PC-3 (cell line): ENCODE data around the gene GAL3ST3. TPM values are rescaled to one million over a fixed set of nuclear protein-coding genes. Genes with fewer than 3 reads are reported as not detected.

ENCODE experiments used
- ATAC-seq: fragments of 200-7000 bp; cut with Tn5 transposase; 2 replicates; pipeline ENCODE4 v1.9.1; 2020; ENCODE audit warnings: mild to moderate bottlenecking, moderate library complexity
- BruUV-seq: library from RNA; stranded (reverse); fragments of 400-500 nt; replicated peaks from 2 replicates; lab custom pipeline; 2021; lab: Mats Ljungman, UMichigan
- CTCF ChIA-PET: fragments of 300-600 bp; sonication (Branson Sonifier 250); formaldehyde crosslinking; loops from one replicate; lab custom pipeline; 2022; ENCODE audit warnings: antibody characterized with exemption; lab: Charles Lee
- POLR2A ChIA-PET: fragments of 300-600 bp; sonication (Branson Sonifier 250); formaldehyde crosslinking; loops from one replicate; lab custom pipeline; 2022; ENCODE audit warnings: antibody characterized with exemption; ENCODE audit not compliant: unreplicated experiment; lab: Charles Lee
- DNase-seq: peaks from one replicate; pipeline ENCODE4 v3.0.0-alpha.2; 2015
- H2AFZ ChIP-seq: fragments of 300-600 bp; sonication (generic); 2 replicates; pipeline ENCODE4 v1.6.0; 2016; ENCODE audit warnings: antibody characterized with exemption, low read length
- H3F3A ChIP-seq: fragments of 300-600 bp; sonication (generic); one replicate; pipeline ENCODE4 v1.6.0; 2017; ENCODE audit warnings: antibody characterized with exemption, low read length, control low read depth, mild to moderate bottlenecking; ENCODE audit not compliant: unreplicated experiment
- H3K27ac ChIP-seq: fragments of 300-600 bp; sonication (generic); 2 replicates; pipeline ENCODE4 v1.5.1; 2016; ENCODE audit warnings: mild to moderate bottlenecking, low read length
- H3K27me3 ChIP-seq: fragments of 300-600 bp; sonication (generic); 2 replicates; pipeline ENCODE4 v1.6.1; 2016; ENCODE audit warnings: low read length, mixed read lengths
- H3K36me3 ChIP-seq: fragments of 300-600 bp; sonication (generic); 2 replicates; pipeline ENCODE4 v1.6.1; 2016; ENCODE audit warnings: low read depth, mixed run types, low read length, mixed read lengths
- H3K4me1 ChIP-seq: fragments of 300-600 bp; sonication (generic); 2 replicates; pipeline ENCODE4 v1.5.1; 2016; ENCODE audit warnings: low read length; ENCODE audit not compliant: insufficient read depth
- H3K4me2 ChIP-seq: fragments of 300-600 bp; sonication (generic); 2 replicates; pipeline ENCODE4 v1.6.0; 2016; ENCODE audit warnings: low read length
- H3K4me3 ChIP-seq: fragments of 300-600 bp; sonication (generic); 2 replicates; pipeline ENCODE4 v1.5.1; 2016; ENCODE audit warnings: mild to moderate bottlenecking, low read length, mixed read lengths
- H3K79me2 ChIP-seq: fragments of 300-600 bp; sonication (generic); 2 replicates; pipeline ENCODE4 v1.6.1; 2017; ENCODE audit warnings: low read length, mixed read lengths
- H3K9ac ChIP-seq: fragments of 300-600 bp; sonication (generic); 2 replicates; pipeline ENCODE4 v1.6.0; 2016; ENCODE audit warnings: mild to moderate bottlenecking, low read length
- H3K9me2 ChIP-seq: fragments of 300-600 bp; sonication (generic); replicated peaks from 2 replicates; pipeline ENCODE4 v1.6.1; 2016; ENCODE audit warnings: mixed run types, low read length, mixed read lengths
- H3K9me3 ChIP-seq: fragments of 300-600 bp; sonication (generic); 2 replicates; pipeline ENCODE4 v1.6.1; 2016; ENCODE audit warnings: low read length, mixed read lengths
- H4K20me1 ChIP-seq: fragments of 300-600 bp; sonication (generic); 2 replicates; pipeline ENCODE4 v1.6.1; 2016; ENCODE audit warnings: low read length, mixed read lengths
- CTCF ChIP-seq: fragments of 300-600 bp; sonication (generic); conservative IDR thresholded peaks from 2 replicates; pipeline ENCODE4 v1.5.1; 2017; ENCODE audit warnings: antibody characterized with exemption, low read depth, mild to moderate bottlenecking, low read length
- EZH2 ChIP-seq: fragments of 300-600 bp; sonication (generic); IDR thresholded peaks from one replicate; pipeline ENCODE4 v1.6.1; 2017; ENCODE audit warnings: antibody characterized with exemption, mild to moderate bottlenecking, low read length; ENCODE audit not compliant: unreplicated experiment
- EZH2phosphoT487 ChIP-seq: fragments of 300-600 bp; sonication (generic); IDR thresholded peaks from 2 replicates; pipeline ENCODE4 v1.6.1; 2018; ENCODE audit warnings: mild to moderate bottlenecking, antibody characterized with exemption, low read length, borderline replicate concordance
- intact Hi-C: fragments of 100-400 bp; cut with micrococcal nuclease; formaldehyde crosslinking; loops from 2 replicates; pipeline ENCODE4 v1.9.0; 2023
- total RNA-seq: library from RNA; depleted of rRNA; stranded (reverse); fragments of >200 nt; gene quantifications from 2 replicates; pipeline ENCODE4 v1.2.3, GENCODE V29; 2014

Gene GAL3ST3
- total RNA-seq, 1 experiment from 2014 or later = not detected

GRCh38 chr11:66059966-66060680 is 11.2 kb upstream of the GAL3ST3 start:
- DNase-seq = no peak
- H3K36me3 ChIP-seq = peaks cover 93% of the 10 kb centered on the region

GRCh38 chr11:66056501-66056900 is 7.5 kb upstream of the GAL3ST3 start:
- CTCF ChIA-PET = no interaction called here

More at GRCh38 chr11:66059966-66060680, 11.2 kb upstream of the GAL3ST3 start:
- Histone ChIP-seq H3K9me3 (no peaks in the 10 kb centered on the region), H3K27me3 (no peaks in the 10 kb centered on the region), H3K79me2 (peaks cover 18% of the 10 kb centered on the region), H3K4me1 (no peaks in the 10 kb centered on the region), H3F3A (no peaks in the 10 kb centered on the region), H4K20me1 (no peaks in the 10 kb centered on the region), H3K4me3 (no peak overlapping the region), H3K27ac (no peak overlapping the region), H2AFZ (no peak overlapping the region), H3K9me2 (no peaks in the 10 kb centered on the region), H3K9ac (no peak overlapping the region), H3K4me2 (no peak overlapping the region)
- no peak for ATAC-seq
- ChIA-PET CTCF (interaction anchor here (0.6 kb wide), 2 partner anchors 8 kb away, joined by 3 read pairs; partner anchors contain the start of gene SF3B2), POLR2A (no interaction called here)
- TF ChIP-seq CTCF = no peak
- no peak for TF ChIP-seq EZH2
- TF ChIP-seq EZH2phosphoT487 = no peak
- no TSS peak for BruUV-seq
- intact Hi-C loops = no loop called here

More at GRCh38 chr11:66056501-66056900, 7.5 kb upstream of the GAL3ST3 start:
- Histone ChIP-seq H3K4me3 (no peak overlapping the region), H3K9ac (no peak overlapping the region), H3F3A (no peaks in the 10 kb centered on the region), H3K27ac (no peak overlapping the region), H3K4me1 (peaks cover 8% of the 10 kb centered on the region), H3K9me2 (no peaks in the 10 kb centered on the region), H3K27me3 (no peaks in the 10 kb centered on the region), H3K9me3 (no peaks in the 10 kb centered on the region), H3K79me2 (peaks cover 37% of the 10 kb centered on the region), H4K20me1 (no peaks in the 10 kb centered on the region), H3K36me3 (peaks cover 67% of the 10 kb centered on the region), H2AFZ (no peak overlapping the region), H3K4me2 (no peak overlapping the region)
- no peak for ATAC-seq
- intact Hi-C loops = no loop called here
- TF ChIP-seq EZH2 (no peak), CTCF (no peak), EZH2phosphoT487 (no peak)
- no peak for DNase-seq
- POLR2A ChIA-PET = no interaction called here
- no TSS peak for BruUV-seq
